Measurements from ENCODE around the gene FADS3.

Gene FADS3

GRCh38 chr11:61912991-61913698 is 21.8 kb upstream of the FADS3 start:
- no peak overlapping the region for H3K27ac ChIP-seq
- TF ChIP-seq ZFX (IDR thresholded peaks at IDR 0.05) (no peak), CTCF (conservative IDR thresholded peaks at IDR 0.05) (no peak)

GRCh38 chr11:61912530-61912898 is 21.2 kb upstream of the FADS3 start:
- no peak overlapping the region for H3K27ac ChIP-seq
- no peak for TF ChIP-seq ZFX (IDR thresholded peaks at IDR 0.05)

- no peak for TF ChIP-seq ZFX (IDR thresholded peaks at IDR 0.05)
- TF ChIP-seq CTCF (conservative IDR thresholded peaks at IDR 0.05) = no peak
- H3K27ac ChIP-seq = no peak overlapping the region
These were observed 20.6 kb upstream of the FADS3 start for GRCh38 chr11:61911701-61912529.

GRCh38 chr11:61911128-61911700 is 19.9 kb upstream of the FADS3 start:
- no peak overlapping the region for H3K27ac ChIP-seq
- no peak for TF ChIP-seq ZFX (IDR thresholded peaks at IDR 0.05)
- TF ChIP-seq CTCF (conservative IDR thresholded peaks at IDR 0.05) = no peak

- TF ChIP-seq ZFX (IDR thresholded peaks at IDR 0.05) (no peak), CTCF (conservative IDR thresholded peaks at IDR 0.05) (no peak)
These were observed 19.1 kb upstream of the FADS3 start for GRCh38 chr11:61910187-61911127.

GRCh38 chr11:61908730-61909316 is 17.5 kb upstream of the FADS3 start:
- H3K27ac ChIP-seq = no peak overlapping the region
- TF ChIP-seq ZFX (IDR thresholded peaks at IDR 0.05) (no peak), CTCF (conservative IDR thresholded peaks at IDR 0.05) (no peak)

More at GRCh38 chr11:61910187-61911127, 19.1 kb upstream of the FADS3 start:
- no peak overlapping the region for H3K27ac ChIP-seq

Data from C4-2B (cell line).